IPS-20b (cell line): ENCODE results near the gene LYPD6B.

Source experiments
- H3K27ac ChIP-seq: one replicate; pipeline ENCODE4 v1.5.1; 2013; ENCODE audit warnings: low read length
- H3K27me3 ChIP-seq: 2 replicates; pipeline ENCODE4 v1.6.1; 2013; ENCODE audit warnings: mild to moderate bottlenecking, low read length, inconsistent platforms; ENCODE audit not compliant: insufficient read depth
- H3K36me3 ChIP-seq: 2 replicates; pipeline ENCODE4 v1.6.1; 2013; ENCODE audit warnings: low read depth, mild to moderate bottlenecking, inconsistent platforms, low read length, moderate library complexity; ENCODE audit not compliant: insufficient read depth
- H3K4me1 ChIP-seq: 2 replicates; pipeline ENCODE4 v1.6.1; 2013; ENCODE audit warnings: mild to moderate bottlenecking, control low read depth, inconsistent platforms, low read length, moderate library complexity; ENCODE audit not compliant: insufficient read depth
- H3K4me3 ChIP-seq: 2 replicates; pipeline ENCODE4 v1.5.1; 2013; ENCODE audit warnings: mild to moderate bottlenecking, low read length, inconsistent platforms
- H3K9ac ChIP-seq: 2 replicates; pipeline ENCODE4 v1.6.1; 2013; ENCODE audit warnings: low read depth, mild to moderate bottlenecking, inconsistent platforms, low read length, moderate library complexity
- H3K9me3 ChIP-seq: 2 replicates; pipeline ENCODE4 v1.6.1; 2013; ENCODE audit warnings: mild to moderate bottlenecking, low read depth, low read length, inconsistent platforms; ENCODE audit not compliant: insufficient read depth

LYPD6B gene, protein sequence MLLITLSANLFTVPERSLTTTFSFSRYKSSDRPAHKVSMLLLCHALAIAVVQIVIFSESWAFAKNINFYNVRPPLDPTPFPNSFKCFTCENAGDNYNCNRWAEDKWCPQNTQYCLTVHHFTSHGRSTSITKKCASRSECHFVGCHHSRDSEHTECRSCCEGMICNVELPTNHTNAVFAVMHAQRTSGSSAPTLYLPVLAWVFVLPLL

DNA sequence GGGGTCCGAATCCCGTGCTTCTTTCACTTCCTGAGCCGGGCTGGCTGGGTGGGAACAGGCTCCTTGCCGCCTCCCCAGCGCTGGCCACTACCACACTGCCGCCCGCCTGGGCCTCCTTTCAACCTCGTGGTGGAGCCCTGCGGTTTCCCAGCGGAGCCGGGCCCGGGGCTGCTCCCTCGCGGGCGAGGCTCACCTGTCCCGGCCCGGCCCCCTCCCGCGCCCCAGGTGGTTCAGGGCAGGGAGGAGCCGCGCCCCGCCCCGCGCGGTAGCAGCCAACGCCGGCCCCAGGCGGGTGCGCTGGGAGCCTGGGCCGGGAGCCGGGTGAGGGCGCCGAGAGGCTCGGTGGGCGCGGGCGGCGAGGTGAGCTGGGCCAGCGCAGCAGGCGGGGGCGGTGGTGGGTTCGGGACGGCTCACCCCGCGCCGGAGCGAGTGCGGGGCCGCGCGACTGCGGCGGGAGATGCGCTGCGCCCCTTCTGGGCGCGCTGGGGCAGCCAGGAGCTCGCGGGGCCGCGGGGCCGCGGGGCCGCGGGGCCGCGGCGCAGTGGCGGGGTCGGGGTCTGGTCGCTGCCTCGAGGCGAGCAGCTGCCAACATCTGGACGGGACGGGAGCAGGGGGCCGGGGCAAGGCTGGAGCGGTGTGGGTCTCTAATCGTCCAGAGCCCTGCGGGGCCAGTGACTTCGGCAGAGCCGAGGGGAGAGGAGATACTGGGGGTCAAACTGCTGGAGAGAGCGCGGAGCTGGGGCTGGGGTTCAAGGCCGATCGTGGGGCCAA is at the start of gene LYPD6B:
TSS of gene LYPD6B (plus strand) at position 258 of the 771 bp plus-strand sequence. CDS start 92,250 bp downstream, outside the sequence.
- H3K27ac ChIP-seq = no peak within 1 kb of the TSS
- H3K36me3 ChIP-seq = no peaks in the 10 kb centered on the region
- H3K27me3 ChIP-seq = peaks cover 34% of the 10 kb centered on the region
- no peaks in the 10 kb centered on the region for H3K9me3 ChIP-seq
- H3K4me1 ChIP-seq = no peaks in the 10 kb centered on the region
- H3K9ac ChIP-seq = 0 out of 2 replicates have a peak within 1 kb of the TSS, but pooled peaks have one; percentile 33
- peak within 1 kb of the TSS; percentile 68 for H3K4me3 ChIP-seq

DNA sequence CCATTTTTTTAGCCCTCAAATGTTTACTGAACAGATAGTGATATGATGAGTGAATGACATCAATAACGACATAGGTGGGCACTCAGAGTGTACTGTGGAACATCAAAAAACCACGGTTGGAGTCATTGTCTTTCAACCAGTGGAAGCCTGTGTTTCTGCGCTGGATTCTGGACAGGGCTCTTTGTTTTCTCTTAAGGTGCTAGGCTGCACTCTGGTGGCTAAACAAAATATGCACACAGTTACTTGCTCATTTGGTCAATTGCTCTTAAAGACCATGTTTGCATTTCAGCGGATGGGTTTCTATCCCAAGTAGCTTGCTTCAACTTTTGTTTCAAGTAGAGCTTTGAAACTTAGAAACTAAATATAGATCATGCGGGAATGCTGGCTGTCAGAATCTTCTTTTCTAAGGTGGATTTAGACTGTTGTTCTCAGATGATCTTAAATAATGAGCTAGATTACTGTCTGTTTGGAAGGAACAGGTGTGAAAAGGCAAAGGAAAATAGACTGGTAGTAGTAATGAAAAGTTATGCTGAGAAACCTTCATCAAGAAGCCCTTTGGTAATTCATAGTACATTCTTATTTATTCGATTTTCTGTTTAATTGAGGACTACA is 48.5 kb upstream of the LYPD6B start:
- Histone ChIP-seq H3K9me3 (no peaks in the 10 kb centered on the region), H3K9ac (no peak overlapping the region), H3K4me3 (no peak overlapping the region), H3K27me3 (no peaks in the 10 kb centered on the region), H3K36me3 (peaks cover 77% of the 10 kb centered on the region), H3K27ac (no peak overlapping the region), H3K4me1 (no peaks in the 10 kb centered on the region)

DNA sequence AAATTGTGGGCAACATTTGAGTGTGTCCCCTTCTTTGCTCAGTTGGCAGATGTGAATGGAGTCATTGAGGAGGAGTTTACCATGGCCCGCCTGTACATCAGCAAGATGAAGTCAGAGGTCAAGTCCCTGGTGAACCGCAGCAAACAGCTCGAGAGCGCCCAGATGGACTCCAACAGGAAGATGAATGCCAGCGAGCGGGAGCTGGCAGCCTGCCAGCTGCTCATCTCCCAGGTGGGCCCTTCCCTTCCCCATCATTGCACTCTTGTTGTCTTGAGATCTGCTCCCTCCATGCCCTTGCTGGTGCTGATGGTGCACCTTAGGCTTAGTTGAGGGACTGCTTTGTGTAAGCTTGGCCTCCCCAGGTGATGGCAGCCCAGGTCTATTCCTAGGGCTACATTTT is 47.5 kb upstream of the LYPD6B start:
- H3K27me3 ChIP-seq = no peaks in the 10 kb centered on the region
- H3K9ac ChIP-seq = no peak overlapping the region
- H3K9me3 ChIP-seq = no peaks in the 10 kb centered on the region
- no peak overlapping the region for H3K4me3 ChIP-seq
- H3K4me1 ChIP-seq = no peaks in the 10 kb centered on the region
- H3K27ac ChIP-seq = no peak overlapping the region
- peaks cover 77% of the 10 kb centered on the region for H3K36me3 ChIP-seq

DNA sequence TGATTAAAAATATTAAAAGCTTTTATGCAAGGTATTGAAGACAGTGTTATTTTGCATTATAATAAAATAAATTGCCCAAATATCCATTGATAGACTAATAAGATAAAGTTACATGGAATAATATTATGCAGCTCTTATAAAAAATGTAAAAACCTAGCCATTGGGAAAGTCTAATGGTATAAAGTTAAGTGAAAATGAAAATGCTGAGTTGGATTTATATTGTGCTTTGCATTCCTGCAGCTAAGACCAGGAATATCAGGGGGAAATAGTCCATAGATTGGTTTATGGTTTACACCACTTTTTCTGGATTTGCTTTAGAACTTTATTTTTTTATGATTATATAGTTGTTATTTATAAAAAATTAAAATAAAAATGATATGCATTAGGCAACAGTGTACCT is 46.1 kb upstream of the LYPD6B start:
- Histone ChIP-seq H3K9me3 (no peaks in the 10 kb centered on the region), H3K27ac (no peak overlapping the region), H3K36me3 (peaks cover 79% of the 10 kb centered on the region), H3K27me3 (no peaks in the 10 kb centered on the region), H3K9ac (no peak overlapping the region), H3K4me1 (no peaks in the 10 kb centered on the region), H3K4me3 (no peak overlapping the region)

DNA sequence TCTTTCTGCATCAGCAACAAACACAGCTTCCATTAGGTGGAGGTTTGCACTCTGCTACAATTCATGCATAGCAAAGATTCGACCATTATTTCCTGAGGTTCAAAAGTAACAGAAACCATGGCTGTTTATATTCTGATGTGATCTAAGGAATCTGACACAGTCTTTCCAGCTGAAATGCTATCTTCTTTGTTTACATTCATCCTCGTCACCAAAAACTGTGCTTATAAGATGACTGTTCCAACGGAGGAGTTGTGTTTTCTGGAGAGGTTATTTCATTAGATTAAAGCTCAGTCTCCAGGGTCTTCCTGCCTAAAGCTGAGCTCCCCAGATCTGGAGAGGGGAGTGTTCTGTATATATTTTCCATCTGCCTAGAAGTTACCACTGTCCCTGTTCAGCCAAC is 45.1 kb upstream of the LYPD6B start:
- H3K9ac ChIP-seq = no peak overlapping the region
- H3K27ac ChIP-seq = no peak overlapping the region
- H3K36me3 ChIP-seq = peaks cover 79% of the 10 kb centered on the region

DNA sequence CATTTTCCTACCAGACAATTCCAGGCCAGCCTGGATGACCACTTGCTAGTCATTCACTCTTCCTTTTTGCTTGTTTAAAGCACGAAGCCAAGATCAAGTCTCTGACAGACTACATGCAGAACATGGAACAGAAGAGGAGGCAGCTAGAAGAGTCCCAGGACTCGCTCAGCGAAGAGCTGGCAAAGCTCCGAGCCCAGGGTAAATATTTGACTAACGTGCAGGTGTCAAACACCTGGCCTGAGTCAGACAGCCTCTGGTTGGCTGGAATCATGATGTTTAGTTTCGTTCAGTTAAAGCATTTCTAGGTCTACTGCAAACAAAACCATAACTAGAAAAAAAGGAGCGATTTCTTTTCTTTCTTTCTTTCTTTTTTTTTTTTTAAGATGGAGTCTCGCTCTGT is 44.2 kb upstream of the LYPD6B start:
- Histone ChIP-seq H3K27ac (no peak overlapping the region), H3K9me3 (no peaks in the 10 kb centered on the region), H3K4me3 (no peak overlapping the region), H3K4me1 (peaks cover 4% of the 10 kb centered on the region; the same call in 1 of the 2 replicates), H3K36me3 (peaks cover 75% of the 10 kb centered on the region), H3K27me3 (no peaks in the 10 kb centered on the region), H3K9ac (no peak overlapping the region)

More for the DNA sequence above, 45.1 kb upstream of the LYPD6B start:
- H3K9me3 ChIP-seq = no peaks in the 10 kb centered on the region
- H3K4me3 ChIP-seq = no peak overlapping the region
- H3K27me3 ChIP-seq = no peaks in the 10 kb centered on the region
- H3K4me1 ChIP-seq = no peaks in the 10 kb centered on the region

DNA sequence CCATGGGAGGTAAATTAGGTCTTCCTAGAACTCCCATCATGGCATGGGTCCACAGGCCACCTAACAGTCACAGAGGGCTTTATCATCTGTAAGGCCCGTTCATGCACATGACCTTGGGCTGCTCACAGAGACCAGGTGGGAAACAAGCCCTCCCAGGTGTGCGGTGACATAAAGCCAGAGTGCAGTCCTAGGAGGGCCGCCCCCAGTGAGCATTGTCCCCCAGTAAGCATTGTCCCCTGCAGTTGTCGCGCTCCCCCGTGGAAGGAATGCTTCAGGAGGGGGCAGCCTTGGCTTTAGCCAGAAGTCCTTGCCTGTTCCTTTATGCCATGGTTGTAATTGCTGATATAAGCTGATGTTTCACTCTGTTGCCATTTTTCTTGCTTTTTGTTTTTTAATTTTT is 41.7 kb upstream of the LYPD6B start:
- peaks cover 24% of the 10 kb centered on the region for H3K4me1 ChIP-seq
- H3K36me3 ChIP-seq = peaks cover 68% of the 10 kb centered on the region
- no peak overlapping the region for H3K4me3 ChIP-seq
- no peaks in the 10 kb centered on the region for H3K9me3 ChIP-seq
- no peaks in the 10 kb centered on the region for H3K27me3 ChIP-seq
- no peak overlapping the region for H3K27ac ChIP-seq
- no peak overlapping the region for H3K9ac ChIP-seq

DNA sequence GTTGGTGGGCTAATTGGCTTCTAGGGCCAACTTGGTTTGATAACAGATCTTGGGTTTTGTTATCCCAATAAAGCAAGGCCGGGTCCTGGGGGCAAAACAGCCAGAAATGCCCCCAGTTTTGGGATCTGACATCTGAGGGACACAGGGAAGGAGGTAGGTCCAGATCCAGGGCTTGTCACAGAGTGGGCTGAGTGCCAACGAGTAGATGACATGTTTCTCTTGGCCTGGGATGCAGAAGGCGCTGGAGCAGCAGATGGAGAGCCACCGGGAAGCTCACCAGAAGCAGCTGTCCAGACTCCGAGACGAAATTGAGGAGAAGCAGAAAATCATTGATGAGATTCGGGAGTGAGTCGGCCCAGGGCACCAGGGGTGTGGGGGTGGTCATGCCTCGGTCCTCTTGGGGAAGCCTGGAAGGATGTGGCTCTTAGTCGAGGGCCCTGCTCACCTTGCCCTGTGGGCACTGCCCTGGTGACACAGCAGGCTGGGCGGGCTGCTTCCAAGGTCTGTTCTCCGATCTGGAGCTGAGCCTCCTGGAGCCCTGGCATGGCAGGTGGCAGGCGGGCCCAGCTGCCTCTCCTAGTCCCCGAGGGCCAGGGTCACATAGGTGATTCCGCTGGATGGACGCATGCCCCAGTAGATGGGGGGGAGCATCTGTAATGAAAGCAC is 40.2 kb upstream of the LYPD6B start:
- Histone ChIP-seq H3K27ac (no peak overlapping the region), H3K9me3 (no peaks in the 10 kb centered on the region), H3K27me3 (no peaks in the 10 kb centered on the region), H3K4me3 (no peak overlapping the region), H3K36me3 (peaks cover 69% of the 10 kb centered on the region), H3K4me1 (peaks cover 24% of the 10 kb centered on the region), H3K9ac (no peak overlapping the region)

DNA sequence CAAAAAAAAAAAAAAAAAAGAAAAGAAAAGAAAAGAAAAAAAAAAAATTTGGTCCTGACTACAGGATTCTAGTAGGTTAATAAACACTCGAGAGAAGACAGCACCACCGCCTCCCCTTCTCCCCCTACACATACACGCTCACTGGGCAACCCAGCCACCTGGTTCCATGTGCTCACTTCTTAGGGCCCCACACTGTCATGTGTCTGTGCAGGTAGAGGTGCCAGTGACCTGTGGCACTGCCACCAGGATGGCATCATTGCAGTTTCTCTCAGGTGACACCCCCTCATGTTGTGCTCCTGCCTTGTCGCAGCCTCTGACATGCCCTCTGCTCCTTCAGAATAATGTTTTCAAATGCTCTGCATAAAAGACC is 39.7 kb upstream of the LYPD6B start:
- Histone ChIP-seq H3K27ac (peak overlapping the region; percentile 65), H3K27me3 (no peaks in the 10 kb centered on the region), H3K4me3 (peak overlapping the region; percentile 37), H3K36me3 (peaks cover 69% of the 10 kb centered on the region), H3K9ac (peak overlapping the region; percentile 53; the same call in 1 of the 2 replicates), H3K9me3 (no peaks in the 10 kb centered on the region), H3K4me1 (peaks cover 24% of the 10 kb centered on the region)

DNA sequence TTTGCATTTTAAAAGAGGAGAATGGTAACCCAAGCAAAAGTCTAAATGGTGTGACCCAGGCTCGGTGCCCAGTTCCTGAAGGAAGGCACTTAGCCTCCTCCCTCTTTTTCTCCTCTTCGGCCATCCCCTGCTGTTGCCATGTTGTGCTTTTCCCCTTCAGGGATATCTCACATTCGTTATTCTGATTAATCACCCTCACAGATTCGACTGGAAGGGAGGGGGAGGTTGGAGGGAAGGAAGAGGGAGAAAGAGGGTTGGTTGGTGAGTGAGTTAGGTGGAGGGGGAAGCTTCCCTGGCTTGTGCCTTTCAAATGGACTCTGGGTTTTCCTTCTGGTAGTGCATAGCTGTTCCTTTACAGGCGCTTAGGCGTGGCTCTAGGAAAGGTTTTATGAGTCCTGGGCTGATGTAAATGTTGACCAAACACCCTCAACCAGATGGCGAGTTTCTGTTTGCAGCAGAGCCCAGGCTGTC is 39.0 kb upstream of the LYPD6B start:
- H3K36me3 ChIP-seq = peaks cover 69% of the 10 kb centered on the region
- no peaks in the 10 kb centered on the region for H3K9me3 ChIP-seq
- no peaks in the 10 kb centered on the region for H3K27me3 ChIP-seq
- peak overlapping the region; percentile 92 for H3K27ac ChIP-seq
- H3K4me3 ChIP-seq = peak overlapping the region; percentile 37
- H3K4me1 ChIP-seq = peaks cover 24% of the 10 kb centered on the region
- H3K9ac ChIP-seq = peak overlapping the region; percentile 53; the same call in 1 of the 2 replicates

DNA sequence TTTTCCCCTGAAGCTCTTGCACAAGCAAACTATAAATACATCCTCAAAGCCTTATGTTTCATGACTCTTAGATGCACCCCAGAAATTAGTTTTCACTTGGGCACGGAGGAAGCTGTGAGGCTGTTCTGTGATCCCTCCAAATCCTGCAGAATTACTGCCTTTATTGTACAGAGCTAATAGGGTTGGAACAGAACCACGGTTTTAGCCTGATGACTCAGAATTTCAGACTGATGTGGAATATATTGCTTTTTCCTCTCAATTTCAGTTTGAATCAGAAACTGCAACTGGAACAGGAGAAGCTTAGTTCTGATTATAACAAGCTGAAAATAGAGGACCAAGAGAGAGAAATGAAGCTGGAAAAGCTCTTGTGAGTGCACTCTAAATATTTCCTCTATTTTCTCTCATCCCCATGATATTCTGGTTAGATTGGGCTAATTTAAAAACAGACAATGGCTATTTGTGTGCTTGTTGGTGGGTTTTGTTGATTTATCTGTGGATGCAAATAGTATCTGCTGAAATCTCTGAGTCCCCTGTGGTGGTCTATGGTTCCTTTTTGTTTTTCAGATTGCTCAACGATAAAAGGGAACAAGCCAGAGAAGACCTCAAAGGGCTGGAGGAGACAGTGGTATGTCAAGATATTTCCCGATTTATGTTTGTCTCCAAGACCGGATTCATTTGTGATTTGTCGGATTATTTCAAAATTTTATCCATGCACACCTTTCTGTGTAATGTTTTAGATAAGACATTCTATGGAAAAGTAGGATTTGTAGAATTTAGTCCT is 38.2 kb upstream of the LYPD6B start:
- Histone ChIP-seq H3K4me1 (peaks cover 24% of the 10 kb centered on the region), H3K4me3 (peak overlapping the region; percentile 37; the same call in 1 of the 2 replicates), H3K36me3 (peaks cover 64% of the 10 kb centered on the region), H3K27ac (peak overlapping the region; percentile 92), H3K9ac (peak overlapping the region; percentile 53; the same call in 1 of the 2 replicates), H3K27me3 (no peaks in the 10 kb centered on the region), H3K9me3 (no peaks in the 10 kb centered on the region)
